Thyroid gland (tissue), 4 donors: ENCODE data around the gene SBSN. TPM values are rescaled to one million over a fixed set of nuclear protein-coding genes. Genes with fewer than 3 reads are reported as not detected.
A peak's percentile ranks its signal among the peaks of the same experiment; 100 is the strongest.

Experiments
- DNase-seq, 2 donors: peaks; one replicate each; pipeline ENCODE4 v3.0.0-alpha.2; 2019
- H3K27ac ChIP-seq, 3 donors: fragments of 200-600 bp; sonication (generic); 1 replicate in 2 of 3; 2 replicates in 1 of 3; pipeline ENCODE4 v1.5.1; 2016 to 2019; ENCODE audit warnings: mild to moderate bottlenecking in 1 of 3, moderate library complexity in 1 of 3
- H3K27me3 ChIP-seq: fragments of 200-600 bp; sonication (generic); one replicate; pipeline ENCODE4 v1.5.1; 2019
- H3K36me3 ChIP-seq, 2 donors: fragments of 200-600 bp; sonication (generic); one replicate each; pipeline ENCODE4 v1.5.1; 2016 to 2019
- H3K4me1 ChIP-seq, 2 donors: fragments of 200-600 bp; sonication (generic); one replicate each; pipeline ENCODE4 v1.5.1; 2017 to 2019
- H3K4me3 ChIP-seq, 3 donors: fragments of 200-600 bp; sonication (generic); replicated peaks in 1 of 3; 1 replicate in 2 of 3; 2 replicates in 1 of 3; pipeline ENCODE4 v1.5.1; 2016; ENCODE audit warnings: mild to moderate bottlenecking in 1 of 3
- H3K9me3 ChIP-seq: fragments of 200-600 bp; sonication (generic); one replicate; pipeline ENCODE4 v1.5.1; 2017
- POLR2A ChIP-seq, 2 donors: fragments of 450-650 bp; IDR thresholded peaks; one replicate each; pipeline ENCODE4 v1.6.1; 2017; ENCODE audit warnings: antibody characterized with exemption in 2 of 2, mild to moderate bottlenecking in 2 of 2, moderate library complexity in 1 of 2
- WGBS, 2 donors: methylation state at CpG; one replicate each; pipeline ENCODE4 v1.1.5; 2017; 5-methylcytosine and 5-hydroxymethylcytosine counted together
- intact Hi-C: fragments of 100-400 bp; cut with DNase I; formaldehyde crosslinking; loops from one replicate; pipeline ENCODE4 v1.15.1; 2023
- total RNA-seq, 4 donors: library from RNA; depleted of rRNA; stranded (reverse); fragments of >200 nt; gene quantifications; one replicate each; pipeline ENCODE4 v1.2.3, GENCODE V29; 2016
- TF ChIP-seq, protein P1 (sequence below), 6 experiments: fragments of 200-600 bp in 3 of 6; fragments of 450-650 bp in 3 of 6; sonication (generic) in 3 of 6; IDR thresholded peaks; one replicate each; pipeline ENCODE4 v1.5.1; 2016 to 2019; ENCODE audit warnings: antibody characterized with exemption in 6 of 6, mild to moderate bottlenecking in 2 of 6, inconsistent platforms in 1 of 6, moderate library complexity in 1 of 6

SBSN gene
- total RNA-seq, 4 donors from 2014 or later = 1.2 TPM; not detected in 3

DNA sequence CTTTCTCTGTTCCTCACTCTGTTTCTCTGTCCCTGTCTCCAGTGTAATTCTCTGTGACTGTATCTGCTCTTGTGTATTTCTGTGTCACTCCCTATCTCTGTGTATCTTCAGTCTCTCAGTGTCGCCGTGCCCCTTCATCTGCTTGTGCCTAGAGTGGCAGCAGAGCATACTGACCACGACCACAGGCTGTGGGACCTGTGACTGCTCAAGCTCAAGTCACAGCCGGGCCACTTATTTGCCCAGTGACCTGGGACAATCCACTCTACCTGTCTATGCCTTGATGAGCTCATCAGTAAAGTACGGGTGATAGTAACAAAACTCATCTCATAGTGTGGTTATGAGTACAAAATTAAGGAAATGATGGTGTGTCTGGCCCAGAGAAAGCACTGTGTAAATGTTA is 26.0 kb upstream of the SBSN start:
- no peaks in the 10 kb centered on the region for H3K9me3 ChIP-seq
- peak; percentile 76 to 80 for DNase-seq
- H3K27ac ChIP-seq = no peak overlapping the region
- peaks cover 24 to 72% of the 10 kb centered on the region in 2 donors for H3K4me1 ChIP-seq
- peaks cover 7% of the 10 kb centered on the region for H3K27me3 ChIP-seq
- 27 to 30% methylated on average over 5 of the region's 5 CpGs for WGBS, 2 donors
- intact Hi-C loops = no loop called here
- H3K4me3 ChIP-seq = no peak overlapping the region
- no peaks in the 10 kb centered on the region for H3K36me3 ChIP-seq
- TF ChIP-seq, protein P1, sequence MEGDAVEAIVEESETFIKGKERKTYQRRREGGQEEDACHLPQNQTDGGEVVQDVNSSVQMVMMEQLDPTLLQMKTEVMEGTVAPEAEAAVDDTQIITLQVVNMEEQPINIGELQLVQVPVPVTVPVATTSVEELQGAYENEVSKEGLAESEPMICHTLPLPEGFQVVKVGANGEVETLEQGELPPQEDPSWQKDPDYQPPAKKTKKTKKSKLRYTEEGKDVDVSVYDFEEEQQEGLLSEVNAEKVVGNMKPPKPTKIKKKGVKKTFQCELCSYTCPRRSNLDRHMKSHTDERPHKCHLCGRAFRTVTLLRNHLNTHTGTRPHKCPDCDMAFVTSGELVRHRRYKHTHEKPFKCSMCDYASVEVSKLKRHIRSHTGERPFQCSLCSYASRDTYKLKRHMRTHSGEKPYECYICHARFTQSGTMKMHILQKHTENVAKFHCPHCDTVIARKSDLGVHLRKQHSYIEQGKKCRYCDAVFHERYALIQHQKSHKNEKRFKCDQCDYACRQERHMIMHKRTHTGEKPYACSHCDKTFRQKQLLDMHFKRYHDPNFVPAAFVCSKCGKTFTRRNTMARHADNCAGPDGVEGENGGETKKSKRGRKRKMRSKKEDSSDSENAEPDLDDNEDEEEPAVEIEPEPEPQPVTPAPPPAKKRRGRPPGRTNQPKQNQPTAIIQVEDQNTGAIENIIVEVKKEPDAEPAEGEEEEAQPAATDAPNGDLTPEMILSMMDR (IDR thresholded peaks at IDR 0.05) = no peak
- no peak for TF ChIP-seq POLR2A (IDR thresholded peaks at IDR 0.05)

DNA sequence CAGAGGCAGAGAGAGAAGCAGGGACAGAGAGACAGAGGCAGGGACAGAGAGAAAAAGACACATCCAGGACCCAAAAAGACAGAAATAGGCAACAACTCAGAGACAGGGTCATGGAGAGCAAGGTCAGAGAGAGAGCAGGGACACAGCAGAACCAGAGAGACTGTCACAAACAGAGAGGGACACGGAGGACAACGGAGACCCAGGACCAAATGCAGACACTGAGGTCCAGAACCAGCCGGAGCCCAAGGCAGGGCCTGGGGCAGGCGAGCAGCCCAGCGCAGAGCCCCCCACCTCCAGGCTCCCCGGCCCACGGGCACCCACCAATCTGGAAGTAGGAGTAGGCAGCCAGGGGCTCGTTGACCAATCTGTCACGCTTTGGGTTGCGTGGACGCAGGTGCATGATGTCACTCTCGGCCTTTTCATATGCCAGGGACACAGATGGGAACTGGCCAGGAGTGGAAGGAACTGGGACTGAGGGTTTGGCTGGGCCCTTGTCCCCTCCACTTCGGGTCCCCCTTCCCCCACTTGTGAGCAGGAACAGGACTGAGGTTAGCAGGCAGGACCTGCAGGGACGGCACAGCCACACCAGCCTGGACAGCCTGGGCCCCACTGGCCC is 25.4 kb upstream of the SBSN start:
- no peaks in the 10 kb centered on the region for H3K9me3 ChIP-seq
- peaks cover 2% of the 10 kb centered on the region for H3K27me3 ChIP-seq
- no peak overlapping the region for H3K4me3 ChIP-seq
- peaks cover 26 to 74% of the 10 kb centered on the region in 2 donors for H3K4me1 ChIP-seq
- no peak overlapping the region for H3K27ac ChIP-seq
- no peaks in the 10 kb centered on the region for H3K36me3 ChIP-seq
- DNase-seq = no peak
- intact Hi-C loops = no loop called here
- TF ChIP-seq POLR2A (IDR thresholded peaks at IDR 0.05) = no peak
- TF ChIP-seq, protein P1 (IDR thresholded peaks at IDR 0.05) = no peak
- 74 to 76% methylated on average over 10 to 14 of the region's 14 CpGs for WGBS, 2 donors

DNA sequence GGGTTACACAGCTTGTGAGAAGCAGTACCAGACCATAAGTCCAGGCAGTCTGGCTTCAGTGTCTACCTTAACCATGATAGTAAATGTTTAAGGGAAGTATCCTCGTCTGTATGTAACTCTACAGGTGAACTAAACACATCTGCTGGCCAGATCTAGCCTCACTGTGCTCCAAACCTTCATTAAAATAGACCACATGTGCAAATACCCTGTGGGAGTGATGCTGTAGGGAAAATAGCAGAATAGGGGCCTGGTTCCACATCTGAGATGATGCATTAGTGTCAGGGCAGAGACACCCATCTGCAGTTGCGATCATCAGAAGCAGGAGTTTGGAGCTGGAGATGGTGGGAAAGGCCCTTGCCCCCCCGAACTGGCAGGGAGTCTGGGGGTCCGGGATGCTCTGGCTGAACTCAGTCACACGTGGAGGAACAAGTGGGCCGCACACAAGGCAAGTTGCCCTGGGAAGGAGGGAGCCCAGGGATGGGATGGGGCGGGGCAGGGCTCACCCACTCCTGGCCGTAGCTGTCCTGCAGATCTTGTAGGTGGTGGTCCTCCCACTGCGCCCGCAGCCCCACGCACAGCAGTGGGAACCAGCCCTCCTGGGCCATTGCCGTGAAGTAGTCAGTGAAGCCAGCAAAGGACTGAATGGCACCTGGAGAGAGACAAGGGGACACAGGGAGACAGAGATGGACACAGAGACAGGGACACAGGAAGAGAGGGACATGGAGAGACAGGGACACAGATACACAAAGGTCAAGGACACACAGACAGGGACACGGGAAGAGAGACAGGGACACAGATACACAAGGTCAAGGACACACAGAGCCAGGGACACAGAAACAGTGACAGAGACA is 24.6 kb upstream of the SBSN start:
- WGBS, 2 donors = 75 to 80% methylated on average over 11 to 13 of the region's 13 CpGs
- TF ChIP-seq, protein P1 (IDR thresholded peaks at IDR 0.05) = no peak
- TF ChIP-seq POLR2A (IDR thresholded peaks at IDR 0.05) = no peak
- H3K4me3 ChIP-seq = no peak overlapping the region
- H3K27ac ChIP-seq = no peak overlapping the region
- intact Hi-C loops = no loop called here
- no peaks in the 10 kb centered on the region for H3K27me3 ChIP-seq
- no peaks in the 10 kb centered on the region for H3K36me3 ChIP-seq
- H3K9me3 ChIP-seq = no peaks in the 10 kb centered on the region
- H3K4me1 ChIP-seq = peaks cover 20 to 66% of the 10 kb centered on the region in 2 donors
- DNase-seq = no peak

DNA sequence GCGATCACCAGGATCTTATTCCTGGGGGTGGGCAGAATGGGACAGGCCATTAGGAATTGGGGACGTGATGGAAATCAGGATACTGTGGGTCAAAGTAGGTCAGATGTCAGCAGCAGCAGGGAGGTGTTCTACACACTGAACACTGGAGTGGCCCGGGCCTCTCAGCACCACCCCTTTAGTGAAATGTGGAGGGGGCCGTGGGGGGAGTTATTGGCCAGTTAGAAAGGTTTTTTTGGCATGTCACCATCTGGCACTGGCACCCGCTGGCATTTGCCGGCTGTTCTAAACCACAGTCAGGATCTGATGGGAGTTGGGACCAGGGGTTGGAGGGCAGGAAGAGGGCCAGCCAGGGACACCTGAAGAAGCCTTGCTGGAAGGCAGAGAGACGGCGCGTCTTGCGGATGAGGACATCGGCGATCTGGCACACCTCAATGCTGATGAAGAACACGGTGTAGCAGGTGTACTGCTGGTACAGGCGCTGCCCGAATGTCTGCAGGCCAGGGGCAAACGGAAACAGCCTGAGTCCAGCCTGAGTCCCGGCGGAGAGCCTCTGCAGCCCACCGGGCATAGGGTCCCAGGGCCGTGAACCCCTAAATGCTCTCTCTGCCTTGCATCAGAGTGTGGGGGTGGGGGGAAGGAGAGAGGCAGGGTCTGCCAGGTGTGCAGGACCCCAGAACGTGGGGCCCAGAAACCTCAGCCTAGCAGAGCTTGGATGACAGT is 23.1 kb upstream of the SBSN start:
- WGBS, 2 donors = 49 to 66% methylated on average over 20 to 21 of the region's 21 CpGs
- no peaks in the 10 kb centered on the region for H3K36me3 ChIP-seq
- peak overlapping the region; percentile 38 to 93 (median 87) for H3K27ac ChIP-seq
- H3K27me3 ChIP-seq = no peaks in the 10 kb centered on the region
- no peak overlapping the region for H3K4me3 ChIP-seq
- peak; percentile 94 to 97 for DNase-seq
- no peak for TF ChIP-seq POLR2A (IDR thresholded peaks at IDR 0.05)
- TF ChIP-seq, protein P1 (IDR thresholded peaks at IDR 0.05) = no peak
- H3K4me1 ChIP-seq = peaks cover 26 to 76% of the 10 kb centered on the region in 2 donors
- H3K9me3 ChIP-seq = no peaks in the 10 kb centered on the region
- intact Hi-C loops = no loop called here
